ENCODE results near the gene AUTS2.

DNA sequence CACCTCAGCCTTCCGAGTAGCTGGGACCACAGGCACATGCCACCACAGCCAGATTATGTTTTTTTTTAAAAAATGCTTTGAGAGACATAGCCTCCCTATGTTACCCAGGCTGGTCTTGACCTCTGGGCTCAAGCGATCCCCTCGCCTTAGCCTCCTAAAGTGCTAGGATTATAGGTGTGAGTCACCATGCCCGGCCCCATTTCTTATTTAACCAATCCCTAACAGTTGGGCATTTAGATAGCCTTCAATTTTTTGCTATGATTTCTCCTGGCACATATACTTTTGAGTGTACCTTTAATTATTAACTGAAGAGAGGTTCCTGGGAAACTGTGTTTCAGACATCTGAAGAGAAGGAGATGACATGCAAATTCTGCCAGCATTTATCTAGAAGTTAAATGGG, 22.6 kb upstream of the AUTS2 start:
- TF ChIP-seq, protein P1, sequence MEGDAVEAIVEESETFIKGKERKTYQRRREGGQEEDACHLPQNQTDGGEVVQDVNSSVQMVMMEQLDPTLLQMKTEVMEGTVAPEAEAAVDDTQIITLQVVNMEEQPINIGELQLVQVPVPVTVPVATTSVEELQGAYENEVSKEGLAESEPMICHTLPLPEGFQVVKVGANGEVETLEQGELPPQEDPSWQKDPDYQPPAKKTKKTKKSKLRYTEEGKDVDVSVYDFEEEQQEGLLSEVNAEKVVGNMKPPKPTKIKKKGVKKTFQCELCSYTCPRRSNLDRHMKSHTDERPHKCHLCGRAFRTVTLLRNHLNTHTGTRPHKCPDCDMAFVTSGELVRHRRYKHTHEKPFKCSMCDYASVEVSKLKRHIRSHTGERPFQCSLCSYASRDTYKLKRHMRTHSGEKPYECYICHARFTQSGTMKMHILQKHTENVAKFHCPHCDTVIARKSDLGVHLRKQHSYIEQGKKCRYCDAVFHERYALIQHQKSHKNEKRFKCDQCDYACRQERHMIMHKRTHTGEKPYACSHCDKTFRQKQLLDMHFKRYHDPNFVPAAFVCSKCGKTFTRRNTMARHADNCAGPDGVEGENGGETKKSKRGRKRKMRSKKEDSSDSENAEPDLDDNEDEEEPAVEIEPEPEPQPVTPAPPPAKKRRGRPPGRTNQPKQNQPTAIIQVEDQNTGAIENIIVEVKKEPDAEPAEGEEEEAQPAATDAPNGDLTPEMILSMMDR (IDR thresholded peaks at IDR 0.05): no peak
- TF ChIP-seq POLR2AphosphoS5 (IDR thresholded peaks at IDR 0.05): no peak
- no peak for TF ChIP-seq POLR2A (IDR thresholded peaks at IDR 0.05)
